Measurements from ENCODE around the gene KRT39.

DNA sequence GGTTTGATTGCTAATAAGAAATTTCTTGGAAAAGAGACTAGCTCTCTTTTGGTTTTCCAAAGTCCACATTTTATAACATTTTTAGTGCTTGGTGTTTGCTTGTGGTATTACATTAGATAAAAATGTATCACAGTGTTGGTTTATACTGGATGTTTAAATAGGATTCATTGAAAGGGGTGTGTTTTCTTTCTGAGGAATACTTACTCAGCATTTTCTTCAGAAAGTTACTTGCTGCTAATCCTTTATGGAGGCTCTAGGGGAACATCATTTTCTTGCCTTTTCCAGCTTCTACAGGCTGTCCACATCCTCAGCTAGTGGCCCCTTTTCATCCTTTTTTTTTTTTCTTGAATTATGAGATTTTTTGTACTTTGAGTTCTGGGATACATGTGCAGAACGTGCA, 834 bp upstream of the KRT39 start:
- TF ChIP-seq, protein P1, sequence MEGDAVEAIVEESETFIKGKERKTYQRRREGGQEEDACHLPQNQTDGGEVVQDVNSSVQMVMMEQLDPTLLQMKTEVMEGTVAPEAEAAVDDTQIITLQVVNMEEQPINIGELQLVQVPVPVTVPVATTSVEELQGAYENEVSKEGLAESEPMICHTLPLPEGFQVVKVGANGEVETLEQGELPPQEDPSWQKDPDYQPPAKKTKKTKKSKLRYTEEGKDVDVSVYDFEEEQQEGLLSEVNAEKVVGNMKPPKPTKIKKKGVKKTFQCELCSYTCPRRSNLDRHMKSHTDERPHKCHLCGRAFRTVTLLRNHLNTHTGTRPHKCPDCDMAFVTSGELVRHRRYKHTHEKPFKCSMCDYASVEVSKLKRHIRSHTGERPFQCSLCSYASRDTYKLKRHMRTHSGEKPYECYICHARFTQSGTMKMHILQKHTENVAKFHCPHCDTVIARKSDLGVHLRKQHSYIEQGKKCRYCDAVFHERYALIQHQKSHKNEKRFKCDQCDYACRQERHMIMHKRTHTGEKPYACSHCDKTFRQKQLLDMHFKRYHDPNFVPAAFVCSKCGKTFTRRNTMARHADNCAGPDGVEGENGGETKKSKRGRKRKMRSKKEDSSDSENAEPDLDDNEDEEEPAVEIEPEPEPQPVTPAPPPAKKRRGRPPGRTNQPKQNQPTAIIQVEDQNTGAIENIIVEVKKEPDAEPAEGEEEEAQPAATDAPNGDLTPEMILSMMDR (conservative IDR thresholded peaks at IDR 0.05; ENCODE audit: low read depth in 2 of 2) = no peak
- TF ChIP-seq POLR2AphosphoS5 (IDR thresholded peaks at IDR 0.05; ENCODE audit: low read depth) (no peak), EZH2phosphoT487 (IDR thresholded peaks at IDR 0.05; ENCODE audit: unreplicated experiment) (no peak), ZNF114 (CRISPR knock-in tag; IDR thresholded peaks at IDR 0.05) (no peak), CREB1 (CRISPR knock-in tag; IDR thresholded peaks at IDR 0.05; ENCODE audit: low read depth) (no peak), STAT1 (IDR thresholded peaks at IDR 0.05; ENCODE audit: unreplicated experiment) (no peak), ETS1 (IDR thresholded peaks at IDR 0.05) (no peak), EZH2 (IDR thresholded peaks at IDR 0.05; ENCODE audit: low read depth, unreplicated experiment) (no peak), REST (IDR thresholded peaks at IDR 0.05; ENCODE audit: unreplicated experiment) (no peak), JUNB (IDR thresholded peaks at IDR 0.05; ENCODE audit: unreplicated experiment) (no peak), NANOG (IDR thresholded peaks at IDR 0.05; ENCODE audit: borderline replicate concordance) (no peak)

Measured in GM23338 (cell line).